IMR-90 (cell line): ENCODE measurements around the gene GUCY1A2. TPM values are rescaled to one million over a fixed set of nuclear protein-coding genes. Genes with fewer than 3 reads are reported as not detected.

Experiments
- ATAC-seq: fragments of 200-7000 bp; cut with Tn5 transposase; 2 replicates; pipeline ENCODE4 v1.9.1; 2020; ENCODE audit warnings: low read depth, mild to moderate bottlenecking, moderate library complexity
- BruUV-seq: library from RNA; stranded (reverse); fragments of 400-500 nt; replicated peaks from 2 replicates; lab custom pipeline; 2021; lab: Mats Ljungman, UMichigan
- CTCF ChIA-PET: fragments of 300-600 bp; formaldehyde crosslinking; extraction: SDS; loops from one replicate; lab custom pipeline; 2021; ENCODE audit warnings: antibody characterized with exemption; lab: Yijun Ruan, JAX
- POLR2A ChIA-PET: fragments of 300-600 bp; sonication (Branson Sonifier 250); formaldehyde crosslinking; loops from one replicate; lab custom pipeline; 2022; ENCODE audit warnings: antibody characterized with exemption; ENCODE audit not compliant: unreplicated experiment; lab: Charles Lee
- DNase-seq: peaks from one replicate; pipeline ENCODE4 v3.0.0; 2013
- H2AFZ ChIP-seq: replicated peaks from 2 replicates; pipeline ENCODE3; 2013; ENCODE audit warnings: low read length, mild to moderate bottlenecking; ENCODE audit not compliant: poor library complexity
- H2AK5ac ChIP-seq: 2 replicates; pipeline ENCODE4 v1.6.1; 2013; ENCODE audit warnings: low read depth, low read length, inconsistent platforms
- H2AK9ac ChIP-seq: replicated peaks from 2 replicates; pipeline ENCODE3; 2013; ENCODE audit warnings: mild to moderate bottlenecking, low read depth, low read length, moderate library complexity; ENCODE audit not compliant: poor library complexity
- H2BK120ac ChIP-seq: 2 replicates; pipeline ENCODE4 v1.6.1; 2013; ENCODE audit warnings: low read depth, low read length, inconsistent platforms
- H2BK15ac ChIP-seq: 3 replicates; pipeline ENCODE4 v1.6.1; 2013; ENCODE audit warnings: low read depth, low read length, inconsistent platforms
- H2BK20ac ChIP-seq: 2 replicates; pipeline ENCODE4 v1.6.1; 2013; ENCODE audit warnings: low read depth, mild to moderate bottlenecking, inconsistent platforms, low read length, moderate library complexity
- H2BK5ac ChIP-seq: 2 replicates; pipeline ENCODE4 v1.6.1; 2013; ENCODE audit warnings: mild to moderate bottlenecking, low read depth, low read length, inconsistent platforms; ENCODE audit not compliant: poor library complexity, severe bottlenecking
- H3K14ac ChIP-seq: replicated peaks from 2 replicates; pipeline ENCODE4 v1.6.1; 2013; ENCODE audit warnings: low read depth, low read length, inconsistent platforms
- H3K18ac ChIP-seq: 2 replicates; pipeline ENCODE4 v1.6.1; 2013; ENCODE audit warnings: low read depth, low read length, control low read depth
- H3K23ac ChIP-seq: 2 replicates; pipeline ENCODE4 v1.6.1; 2013; ENCODE audit warnings: low read depth, low read length, inconsistent platforms
- H3K27ac ChIP-seq: 2 replicates; pipeline ENCODE4 v1.5.1; 2013; ENCODE audit warnings: mild to moderate bottlenecking, control low read depth, low read length; ENCODE audit not compliant: insufficient read depth
- H3K27me3 ChIP-seq: 2 replicates; pipeline ENCODE4 v1.6.1; 2013; ENCODE audit warnings: low read length; ENCODE audit not compliant: control insufficient read depth, insufficient read depth
- H3K36me3 ChIP-seq: 2 replicates; pipeline ENCODE4 v1.6.1; 2013; ENCODE audit warnings: low read length, mixed read lengths; ENCODE audit not compliant: control insufficient read depth, insufficient read depth
- H3K4ac ChIP-seq: 2 replicates; pipeline ENCODE4 v1.6.1; 2013; ENCODE audit warnings: low read depth, low read length, inconsistent platforms
- H3K4me1 ChIP-seq: 2 replicates; pipeline ENCODE4 v1.6.1; 2013; ENCODE audit warnings: low read length, mixed read lengths; ENCODE audit not compliant: control insufficient read depth, insufficient read depth
- H3K4me2 ChIP-seq: 2 replicates; pipeline ENCODE4 v1.6.1; 2013; ENCODE audit warnings: low read depth, mild to moderate bottlenecking, control low read depth, low read length, moderate library complexity
- H3K4me3 ChIP-seq: 2 replicates; pipeline ENCODE4 v1.5.1; 2013; ENCODE audit warnings: low read depth, mild to moderate bottlenecking, control low read depth, low read length, moderate library complexity; ENCODE audit not compliant: insufficient read depth
- H3K56ac ChIP-seq: 2 replicates; pipeline ENCODE4 v1.6.1; 2013; ENCODE audit warnings: low read length, inconsistent platforms; ENCODE audit not compliant: insufficient read depth; ENCODE audit errors: extremely low read depth
- H3K79me1 ChIP-seq, 2 experiments: 2 replicates each; pipeline ENCODE4 v1.6.1; 2013; ENCODE audit warnings: low read length in 2 of 2, inconsistent platforms in 1 of 2, low read depth in 1 of 2
- H3K9ac ChIP-seq: 2 replicates; pipeline ENCODE4 v1.6.1; 2013; ENCODE audit warnings: low read depth, low read length, control low read depth
- H3K9me1 ChIP-seq: 2 replicates; pipeline ENCODE4 v1.6.1; 2013; ENCODE audit warnings: low read length, inconsistent platforms; ENCODE audit not compliant: insufficient read depth
- H3K9me3 ChIP-seq: 2 replicates; pipeline ENCODE4 v1.6.1; 2013; ENCODE audit warnings: low read length; ENCODE audit not compliant: control insufficient read depth, insufficient read depth
- H4K20me1 ChIP-seq: 2 replicates; pipeline ENCODE4 v1.6.1; 2013; ENCODE audit warnings: low read length, inconsistent platforms; ENCODE audit not compliant: insufficient read depth
- H4K5ac ChIP-seq: 2 replicates; pipeline ENCODE4 v1.6.1; 2013; ENCODE audit warnings: mild to moderate bottlenecking, low read depth, low read length, control low read depth
- H4K8ac ChIP-seq, 2 experiments: 2 replicates each; pipeline ENCODE4 v1.6.1; 2013; ENCODE audit warnings: low read depth in 2 of 2, low read length in 2 of 2, control low read depth in 1 of 2, inconsistent platforms in 1 of 2
- H4K91ac ChIP-seq: 2 replicates; pipeline ENCODE4 v1.6.1; 2013; ENCODE audit warnings: low read depth, low read length, inconsistent platforms; ENCODE audit not compliant: insufficient read depth
- CEBPB ChIP-seq: IDR thresholded peaks from 2 replicates; pipeline ENCODE4 v1.6.1; 2012; ENCODE audit warnings: low read depth, low read length, improper control_type of control experiment
- CTCF ChIP-seq: conservative IDR thresholded peaks from 2 replicates; pipeline ENCODE4 v1.5.1; 2012; ENCODE audit warnings: mild to moderate bottlenecking, low read depth, low read length, improper control_type of control experiment
- ELK1 ChIP-seq: fragments of 150-350 bp; IDR thresholded peaks from 2 replicates; pipeline ENCODE4 v1.6.1; 2016; ENCODE audit warnings: low read depth, mild to moderate bottlenecking, low read length, moderate library complexity, borderline replicate concordance
- FOS ChIP-seq: fragments of 150-350 bp; IDR thresholded peaks from 2 replicates; pipeline ENCODE4 v1.6.1; 2016; ENCODE audit warnings: low read depth, low read length
- MAFK ChIP-seq: IDR thresholded peaks from 2 replicates; pipeline ENCODE4 v1.6.1; 2012; ENCODE audit warnings: low read depth, low read length, improper control_type of control experiment
- MAZ ChIP-seq: IDR thresholded peaks from 2 replicates; pipeline ENCODE4 v1.6.1; 2012; ENCODE audit warnings: low read depth, mild to moderate bottlenecking, low read length, improper control_type of control experiment, moderate library complexity, borderline replicate concordance
- MXI1 ChIP-seq: IDR thresholded peaks from 2 replicates; pipeline ENCODE4 v1.6.1; 2012; ENCODE audit warnings: low read depth, mild to moderate bottlenecking, low read length, moderate library complexity, borderline replicate concordance
- NFE2L2 ChIP-seq: fragments of 150-350 bp; IDR thresholded peaks from 2 replicates; pipeline ENCODE4 v1.6.1; 2016; ENCODE audit warnings: low read depth, mild to moderate bottlenecking, low read length
- POLR2A ChIP-seq: IDR thresholded peaks from 2 replicates; pipeline ENCODE4 v1.6.1; 2012; ENCODE audit warnings: mild to moderate bottlenecking, low read depth, low read length
- RAD21 ChIP-seq: IDR thresholded peaks from 2 replicates; pipeline ENCODE4 v1.6.1; 2012; ENCODE audit warnings: low read length, improper control_type of control experiment
- RCOR1 ChIP-seq: IDR thresholded peaks from 2 replicates; pipeline ENCODE4 v1.6.1; 2012; ENCODE audit warnings: mild to moderate bottlenecking, low read length, improper control_type of control experiment; ENCODE audit not compliant: insufficient replicate concordance
- USF2 ChIP-seq: fragments of 150-350 bp; IDR thresholded peaks from 2 replicates; pipeline ENCODE4 v1.6.1; 2017; ENCODE audit warnings: mild to moderate bottlenecking, antibody characterized with exemption, low read length, low read depth
- WGBS, 2 experiments: methylation state at CpG; one replicate each; pipeline versions ENCODE4 v1.1.5 to v1.1.7; 2013; ENCODE audit warnings: missing lambda C conversion rate in 2 of 2; ENCODE audit not compliant: insufficient read length in 1 of 2; ENCODE audit errors: extremely low coverage in 2 of 2; 5-methylcytosine and 5-hydroxymethylcytosine counted together
- dilution Hi-C: fragments of 300-500 bp; cut with HindIII; formaldehyde crosslinking; loops from one replicate; pipeline ENCODE4 v1.14.3; 2018; ENCODE audit warnings: low sequenced_read_pairs; ENCODE audit not compliant: unreplicated experiment
- in situ Hi-C: fragments of 300-500 bp; cut with MboI; formaldehyde crosslinking; loops from 3 replicates; pipeline ENCODE4 v1.14.3; 2019; ENCODE audit warnings: low sequenced_read_pairs, inconsistent platforms, mixed read lengths
- intact Hi-C: fragments of 100-400 bp; cut with micrococcal nuclease; formaldehyde crosslinking; loops from 2 replicates; pipeline ENCODE4 v1.10.0; 2022
- polyA plus RNA-seq, 3 experiments: library from polyadenylated mRNA; depleted of rRNA; stranded (reverse); fragments of >200 nt; gene quantifications; 2 replicates each; pipeline ENCODE4 v1.2.3, GENCODE V29; 2012; ENCODE audit warnings: low replicate concordance in 1 of 3
- total RNA-seq: library from RNA; depleted of rRNA; stranded (reverse); fragments of >200 nt; gene quantifications from 2 replicates; pipeline ENCODE4 v1.2.3, GENCODE V29; 2012

GUCY1A2 gene
- total and polyA plus RNA-seq, 2 of the 4 experiments (the other 2 are of a cell fraction) = under 0.01 to 0.03 TPM

GRCh38 chr11:106728379-106728778 is 289.9 kb downstream of the GUCY1A2 start:
- no peak overlapping the region for H4K91ac ChIP-seq
- no peaks in the 10 kb centered on the region for H3K4me1 ChIP-seq
- no peaks in the 10 kb centered on the region for H3K9me3 ChIP-seq
- no peak overlapping the region for H3K4me2 ChIP-seq
- ATAC-seq (no peak), DNase-seq (no peak)
- H3K14ac ChIP-seq = no peak overlapping the region
- no peak overlapping the region for H3K18ac ChIP-seq
- H4K20me1 ChIP-seq = no peaks in the 10 kb centered on the region
- no peak overlapping the region for H2BK15ac ChIP-seq
- no peak overlapping the region for H3K4ac ChIP-seq
- H2BK20ac ChIP-seq = no peak overlapping the region
- no peak overlapping the region for H2AK9ac ChIP-seq
- no peak overlapping the region for H3K56ac ChIP-seq
- no peak overlapping the region for H3K23ac ChIP-seq
- H2BK5ac ChIP-seq = no peak overlapping the region
- no peaks in the 10 kb centered on the region for H3K9me1 ChIP-seq
- no peak overlapping the region for H2AK5ac ChIP-seq
- in situ Hi-C loops (no loop called here), dilution Hi-C loops (no loop called here), intact Hi-C loops (loop anchor here (10.0 kb wide), 1 partner anchor 574 kb away; no protein-coding TSS in a partner anchor)
- CTCF ChIA-PET = no interaction called here
- no peaks in the 10 kb centered on the region for H3K79me1 ChIP-seq
- no peak overlapping the region for H4K8ac ChIP-seq
- no peak overlapping the region for H4K5ac ChIP-seq
- H3K36me3 ChIP-seq = no peaks in the 10 kb centered on the region
- H3K27me3 ChIP-seq = no peaks in the 10 kb centered on the region
- no peak overlapping the region for H2AFZ ChIP-seq
- no peak overlapping the region for H3K27ac ChIP-seq
- POLR2A ChIA-PET = no interaction called here
- WGBS, 2 experiments = no CpG with 5 or more reads among the region's 1 CpG
- BruUV-seq = no TSS peak
- no peak overlapping the region for H2BK120ac ChIP-seq
- no peak overlapping the region for H3K9ac ChIP-seq
- TF ChIP-seq USF2 (no peak), MAFK (no peak), POLR2A (no peak), ELK1 (no peak), MAZ (no peak), CTCF (no peak), MXI1 (no peak), CEBPB (no peak), FOS (no peak), RAD21 (no peak), RCOR1 (no peak), NFE2L2 (no peak)
- H3K4me3 ChIP-seq = no peak overlapping the region
